Urinary bladder (tissue), 4 donors: ENCODE data around the gene OR51B6. TPM values are rescaled to one million over a fixed set of nuclear protein-coding genes. Genes with fewer than 3 reads are reported as not detected.
"Not testable (repeated sequence)": the region's sequence is repeated elsewhere in the genome, so short reads cannot be mapped to it uniquely, and the experiment has no call there.

Experiments used
- DNase-seq: peaks from one replicate; pipeline ENCODE4 v3.0.0-alpha.2; 2015; ENCODE audit errors: extremely low spot score
- H3K27ac ChIP-seq: one replicate; pipeline ENCODE4 v1.5.1; 2013; ENCODE audit warnings: low read depth, mild to moderate bottlenecking, moderate library complexity
- H3K36me3 ChIP-seq: one replicate; pipeline ENCODE4 v1.6.1; 2013; ENCODE audit warnings: mild to moderate bottlenecking, moderate library complexity; ENCODE audit not compliant: insufficient read depth
- H3K4me1 ChIP-seq: one replicate; pipeline ENCODE4 v1.6.1; 2013; ENCODE audit warnings: mild to moderate bottlenecking, moderate library complexity; ENCODE audit not compliant: insufficient read depth
- H3K4me3 ChIP-seq: one replicate; pipeline ENCODE4 v1.5.1; 2013; ENCODE audit warnings: low read depth, low read length
- WGBS: extraction: QIAGEN DNeasy Blood & Tissue Kit; methylation state at CpG from one replicate; pipeline ENCODE4 v1.1.7; 2013; 5-methylcytosine and 5-hydroxymethylcytosine counted together
- polyA plus RNA-seq: library from polyadenylated mRNA; stranded (reverse); fragments of 200-250 nt; gene quantifications from one replicate; pipeline ENCODE4 v1.2.3, GENCODE V29; 2013
- total RNA-seq: library from RNA; depleted of rRNA; stranded (reverse); fragments of >200 nt; gene quantifications from one replicate; pipeline ENCODE4 v1.2.3, GENCODE V29; 2014
- donor health status: healthy with polysubstance abuse.
- donor health status: healthy.

The OR51B6 gene
- total and polyA plus RNA-seq, 2 donors: not detected

DNA sequence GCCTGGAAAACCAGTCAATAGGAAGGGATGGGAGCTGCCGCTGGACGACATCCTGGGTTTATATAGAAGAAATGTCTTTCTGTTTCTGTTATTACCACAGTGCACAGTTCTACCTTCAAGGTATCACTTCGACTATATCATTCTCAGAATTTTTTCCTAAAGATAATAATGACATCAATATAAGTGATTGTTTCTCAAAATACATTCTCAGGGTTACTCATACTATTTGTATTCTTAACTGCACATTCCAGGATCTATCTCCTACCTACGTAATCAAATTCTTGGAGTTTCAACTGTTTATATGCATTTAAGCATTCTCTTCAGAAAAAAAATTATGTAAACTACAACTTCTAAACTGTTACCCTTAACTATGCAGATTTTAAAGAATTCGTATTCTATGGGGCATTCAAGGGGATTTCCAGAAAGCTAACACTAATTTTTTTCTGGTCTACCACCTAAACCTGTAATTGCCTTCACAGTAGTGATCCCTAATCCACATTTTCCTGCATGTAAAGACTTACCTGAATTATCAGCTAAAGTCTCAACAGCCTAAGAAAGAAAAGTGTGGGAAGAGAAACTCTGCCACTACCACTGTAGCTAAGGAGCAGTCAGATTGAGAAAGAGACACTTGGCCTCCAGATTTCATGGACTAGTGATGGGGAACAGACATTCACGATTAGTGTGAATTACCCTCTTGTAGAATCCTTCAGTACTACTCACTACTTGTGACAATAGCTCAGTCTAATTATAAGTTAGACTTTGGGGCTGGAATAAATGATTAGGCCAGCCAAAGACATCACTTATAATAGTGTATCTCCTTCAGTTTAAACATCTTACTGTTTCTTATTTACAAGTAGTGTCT lies 7.6 kb upstream of the OR51B6 start, which contains the start of gene OR51B5:
TSS of gene OR51B5 (minus strand) at position 51 of the 862 bp plus-strand sequence. CDS start at position 51, 0 bp downstream.
- DNase-seq: no peak
- H3K4me3 ChIP-seq: no peak within 1 kb of the TSS
- H3K27ac ChIP-seq: no peak within 1 kb of the TSS
- no peaks in the 10 kb centered on the region for H3K4me1 ChIP-seq
- WGBS: 76% methylated on average over 6 of the region's 6 CpGs
- H3K36me3 ChIP-seq: no peaks in the 10 kb centered on the region

DNA sequence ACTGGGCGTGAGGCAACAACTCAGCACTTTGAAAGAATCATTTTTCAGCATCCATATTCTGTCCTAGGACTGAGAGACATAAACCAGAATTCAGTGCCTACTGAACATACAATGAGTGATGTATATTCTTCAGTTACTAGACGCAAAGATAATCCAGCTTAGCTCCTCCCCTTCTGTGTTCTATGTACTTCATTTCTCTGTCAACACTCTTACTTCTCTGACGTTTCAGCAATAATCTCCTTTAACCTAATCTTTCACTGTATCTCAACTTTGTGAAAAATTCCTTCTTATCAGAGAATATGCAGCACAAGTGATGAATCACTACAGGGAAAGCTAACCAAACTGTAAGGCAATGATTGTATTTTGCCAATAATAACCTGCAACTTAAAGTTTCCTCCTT lies 5.5 kb upstream of the OR51B6 start:
- H3K4me1 ChIP-seq: no peaks in the 10 kb centered on the region
- no peaks in the 10 kb centered on the region for H3K36me3 ChIP-seq
- no peak for DNase-seq
- H3K27ac ChIP-seq: no peak overlapping the region
- 46% methylated on average over 3 of the region's 3 CpGs for WGBS
- no peak overlapping the region for H3K4me3 ChIP-seq

DNA sequence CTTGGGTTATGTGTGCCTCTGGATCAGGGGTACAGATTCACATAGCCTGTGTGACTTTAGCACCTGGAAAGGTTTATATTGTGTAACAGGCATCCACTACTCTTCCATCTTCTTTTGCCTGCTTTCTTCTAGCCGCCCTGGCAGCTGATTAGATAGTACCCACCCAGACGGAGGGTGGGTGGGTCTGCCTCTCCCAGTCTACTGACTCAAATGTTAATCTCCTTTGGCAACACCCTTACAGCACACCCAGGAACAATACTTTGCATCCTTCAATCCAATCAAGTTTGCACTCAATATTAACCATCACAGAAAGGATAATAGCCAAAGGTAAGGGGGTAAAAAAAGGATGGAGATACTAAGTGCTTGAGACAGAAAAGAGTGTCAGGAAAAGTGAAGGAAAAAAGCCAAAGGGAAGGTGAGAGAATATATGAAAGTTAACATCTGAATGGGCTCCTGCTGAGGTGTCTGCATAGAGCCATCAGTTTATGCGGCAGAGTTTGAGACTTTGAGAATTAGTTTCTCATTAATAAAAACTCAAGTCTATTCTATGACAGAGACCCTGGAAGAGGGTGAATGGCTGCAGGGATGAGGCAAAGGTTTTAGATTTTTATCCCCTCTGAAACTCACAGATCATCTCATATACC lies 2.6 kb upstream of the OR51B6 start:
- no peaks in the 10 kb centered on the region for H3K4me1 ChIP-seq
- H3K4me3 ChIP-seq: no peak overlapping the region
- no peaks in the 10 kb centered on the region for H3K36me3 ChIP-seq
- H3K27ac ChIP-seq: no peak overlapping the region
- no peak for DNase-seq
- WGBS: 38% methylated on average over 3 of the region's 3 CpGs

DNA sequence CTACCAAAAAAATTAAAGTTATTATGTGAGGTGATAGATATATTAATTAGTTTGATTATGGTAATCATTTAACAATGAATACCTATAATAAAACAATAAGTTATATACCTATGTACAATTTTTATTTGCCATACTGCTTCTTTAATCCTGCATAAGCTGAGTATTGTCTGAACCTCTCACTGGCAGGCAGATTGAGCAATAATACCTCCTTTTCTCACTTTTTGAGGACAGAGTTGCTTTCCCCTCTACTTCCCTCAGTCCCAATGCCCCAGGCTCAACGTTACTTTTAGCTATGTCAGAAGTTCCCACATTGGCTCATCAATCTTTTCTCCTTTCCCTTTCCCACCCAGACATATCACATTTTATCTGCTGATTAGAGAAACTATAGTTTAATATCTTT lies 1.8 kb upstream of the OR51B6 start:
- no peak overlapping the region for H3K27ac ChIP-seq
- H3K4me3 ChIP-seq: no peak overlapping the region
- no peaks in the 10 kb centered on the region for H3K36me3 ChIP-seq
- no peak for DNase-seq
- 37% methylated on average over 1 of the region's 1 CpG for WGBS
- no peaks in the 10 kb centered on the region for H3K4me1 ChIP-seq

DNA sequence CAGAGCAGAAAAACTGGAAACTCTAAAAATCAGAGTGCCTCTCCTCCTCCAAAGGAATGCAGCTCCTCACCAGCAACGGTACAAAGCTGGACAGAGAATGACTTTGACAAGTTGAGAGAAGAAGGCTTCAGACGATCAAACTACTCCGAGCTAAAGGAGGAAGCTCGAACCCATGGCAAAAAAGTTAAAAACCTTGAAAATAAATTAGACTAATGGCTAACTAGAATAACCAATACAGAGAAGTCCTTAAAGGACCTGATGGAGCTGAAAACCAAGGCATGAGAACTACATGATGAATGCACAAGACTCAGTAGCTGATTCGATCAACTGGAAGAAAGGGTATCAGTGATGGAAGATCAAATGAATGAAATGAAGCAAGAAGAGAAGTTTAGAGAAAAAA lies 4.7 kb downstream of the OR51B6 start:
- not testable (repeated sequence) for H3K27ac ChIP-seq, H3K4me3 ChIP-seq, H3K36me3 ChIP-seq, DNase-seq, H3K4me1 ChIP-seq
- WGBS: 79% methylated on average over 3 of the region's 5 CpGs

DNA sequence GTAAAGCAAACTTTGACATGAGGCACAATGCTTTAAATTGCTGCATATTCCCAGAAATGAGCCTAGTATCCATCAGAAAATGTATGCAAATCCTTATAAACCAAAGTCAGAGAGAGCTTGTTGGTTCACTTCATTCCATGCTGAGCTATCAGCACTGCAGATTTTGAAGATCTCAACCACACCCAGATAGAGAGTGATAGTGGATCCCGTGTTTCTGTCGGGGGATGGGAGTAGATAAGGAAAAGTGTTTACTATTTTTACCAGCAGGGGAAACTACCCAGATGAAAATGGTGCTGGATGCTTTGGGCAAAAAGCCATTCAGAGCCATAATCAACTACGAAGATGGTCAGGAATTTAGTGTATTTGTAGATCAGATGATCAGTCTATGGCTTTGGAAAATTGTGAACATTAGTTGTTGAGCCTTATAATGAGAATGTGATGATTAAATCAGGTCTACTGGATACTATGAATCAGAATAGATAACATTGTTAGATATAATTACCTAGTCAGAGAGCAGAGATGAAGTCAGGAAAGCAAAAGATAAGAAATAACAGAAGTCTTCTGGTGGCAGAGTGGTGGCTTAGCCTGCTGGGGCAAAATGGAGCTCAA lies 10.8 kb downstream of the OR51B6 start:
- no peak overlapping the region for H3K27ac ChIP-seq
- DNase-seq: no peak
- no peaks in the 10 kb centered on the region for H3K4me1 ChIP-seq
- 51% methylated on average over 3 of the region's 3 CpGs for WGBS
- H3K36me3 ChIP-seq: no peaks in the 10 kb centered on the region
- H3K4me3 ChIP-seq: no peak overlapping the region

DNA sequence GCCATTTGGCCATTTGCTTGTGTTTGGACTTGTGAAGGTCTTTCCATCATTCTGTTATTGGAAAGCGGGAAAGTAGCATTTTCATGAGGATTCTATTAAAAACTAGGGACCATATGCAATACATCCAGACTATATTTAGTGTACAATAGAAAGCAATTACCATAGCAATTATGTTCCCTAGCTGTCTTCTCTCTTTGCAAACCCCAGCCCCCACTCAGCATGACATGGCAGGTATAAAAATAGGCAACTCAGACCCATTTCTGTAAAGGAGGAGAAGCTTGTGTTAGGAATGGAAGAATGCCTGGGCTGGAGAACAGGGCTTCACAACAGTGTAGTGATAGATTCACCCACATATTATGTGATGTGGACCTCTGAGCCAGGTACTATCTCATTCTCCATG lies 12.4 kb downstream of the OR51B6 start:
- H3K27ac ChIP-seq: no peak overlapping the region
- WGBS: 89% methylated on average over 1 of the region's 1 CpG
- no peaks in the 10 kb centered on the region for H3K4me1 ChIP-seq
- no peak for DNase-seq
- no peaks in the 10 kb centered on the region for H3K36me3 ChIP-seq
- H3K4me3 ChIP-seq: no peak overlapping the region

DNA sequence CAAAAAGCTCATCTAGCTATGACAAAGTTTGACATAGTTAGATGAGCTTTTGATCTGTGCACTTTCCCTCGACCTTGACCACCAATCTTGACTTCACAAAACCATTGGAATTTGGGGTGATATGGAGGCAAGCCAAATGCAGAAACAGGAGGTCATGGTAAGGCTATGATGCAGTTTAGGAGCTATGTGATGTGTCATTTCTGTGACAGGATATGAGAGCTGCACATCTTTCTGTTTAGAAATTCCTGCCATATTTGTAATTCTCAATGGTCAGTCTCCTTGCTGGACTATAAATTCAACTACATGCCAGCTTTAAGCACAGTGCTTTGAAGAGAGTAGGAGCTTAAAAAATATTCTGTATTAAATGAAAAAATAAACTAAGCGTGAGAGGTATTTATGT lies 12.9 kb downstream of the OR51B6 start:
- H3K4me1 ChIP-seq: no peaks in the 10 kb centered on the region
- no peak overlapping the region for H3K4me3 ChIP-seq
- 26% methylated on average over 1 of the region's 2 CpGs for WGBS
- DNase-seq: no peak
- no peak overlapping the region for H3K27ac ChIP-seq
- H3K36me3 ChIP-seq: no peaks in the 10 kb centered on the region

DNA sequence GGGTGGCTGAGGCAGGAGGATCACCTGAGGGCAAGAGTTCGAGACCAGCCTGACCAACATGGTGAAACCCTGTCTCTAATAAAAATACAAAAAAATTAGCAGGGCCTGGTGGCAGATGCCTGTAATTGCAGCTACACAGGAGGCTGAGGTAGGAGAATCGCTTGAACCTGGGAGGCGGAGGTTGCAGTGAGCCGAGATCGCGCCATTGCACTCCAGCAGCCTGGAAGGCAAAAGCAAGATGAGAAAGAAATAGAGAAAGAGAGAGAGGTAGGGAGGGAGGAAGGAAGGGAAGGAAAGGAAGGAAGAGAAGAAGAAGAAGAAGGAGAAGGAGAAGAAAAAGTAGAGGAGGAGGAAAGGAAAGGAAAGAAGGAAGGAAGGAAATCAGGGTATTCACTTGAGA lies 15.1 kb downstream of the OR51B6 start:
- not testable (repeated sequence) for H3K4me1 ChIP-seq, H3K36me3 ChIP-seq
- 77% methylated on average over 6 of the region's 6 CpGs for WGBS

DNA sequence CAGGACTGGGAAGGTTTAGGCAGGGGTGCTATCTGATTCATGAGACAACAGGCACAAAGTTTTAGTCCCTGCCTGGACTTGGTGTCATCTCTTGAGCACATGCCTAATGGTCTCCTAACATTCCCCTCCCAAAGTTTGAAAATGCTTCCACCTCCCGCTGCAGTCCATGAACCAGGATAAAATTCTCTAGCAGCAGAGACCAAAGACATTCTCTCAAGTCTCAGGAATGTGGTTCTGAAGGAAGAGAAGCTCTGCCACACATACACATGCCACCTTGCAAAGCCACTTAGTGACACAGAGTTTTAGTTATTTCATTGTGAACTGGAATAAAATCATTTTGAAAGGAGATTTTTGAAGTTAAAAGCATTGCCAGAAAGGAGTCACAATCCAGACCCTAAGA lies 15.5 kb downstream of the OR51B6 start:
- Histone ChIP-seq H3K27ac (no peak overlapping the region), H3K4me3 (no peak overlapping the region), H3K4me1 (no peaks in the 10 kb centered on the region), H3K36me3 (no peaks in the 10 kb centered on the region)
- WGBS: 0% methylated on average over 1 of the region's 1 CpG
- DNase-seq: no peak

More for the DNA sequence above, 15.1 kb downstream of the OR51B6 start:
- not testable (repeated sequence) for H3K27ac ChIP-seq, H3K4me3 ChIP-seq, DNase-seq

DNA sequence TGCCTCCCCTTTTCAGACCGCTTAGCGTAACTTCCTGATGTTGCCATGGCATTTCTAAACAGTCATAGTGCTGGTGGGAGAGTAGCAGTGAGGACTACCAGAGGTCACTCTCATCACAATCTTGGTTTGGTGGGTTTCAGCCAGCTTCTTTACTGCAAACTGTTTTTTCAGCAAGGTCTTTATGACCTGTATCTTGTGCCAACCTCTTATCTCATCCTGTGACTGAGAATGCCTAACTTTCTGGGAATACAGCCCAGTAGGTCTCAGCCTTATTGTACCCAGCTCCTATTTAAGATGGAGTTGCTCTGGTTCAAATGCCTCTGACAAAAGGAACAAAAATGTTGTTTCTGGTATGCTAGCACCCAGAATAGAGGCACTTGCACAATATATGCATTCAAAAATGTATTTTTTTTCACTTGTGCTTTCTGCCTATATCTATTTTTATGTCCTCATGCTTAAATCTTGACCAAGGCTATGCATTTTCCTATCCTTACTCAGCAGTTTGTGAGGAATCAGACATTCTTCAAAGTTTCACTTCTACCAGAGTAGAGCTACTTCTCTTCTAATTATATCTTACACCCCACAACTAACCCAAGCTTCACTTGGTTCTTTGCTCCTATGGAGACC lies 16.3 kb downstream of the OR51B6 start:
- DNase-seq: no peak
- Histone ChIP-seq H3K36me3 (no peaks in the 10 kb centered on the region), H3K4me1 (no peaks in the 10 kb centered on the region), H3K27ac (no peak overlapping the region), H3K4me3 (no peak overlapping the region)
- 20% methylated on average over 2 of the region's 2 CpGs for WGBS

DNA sequence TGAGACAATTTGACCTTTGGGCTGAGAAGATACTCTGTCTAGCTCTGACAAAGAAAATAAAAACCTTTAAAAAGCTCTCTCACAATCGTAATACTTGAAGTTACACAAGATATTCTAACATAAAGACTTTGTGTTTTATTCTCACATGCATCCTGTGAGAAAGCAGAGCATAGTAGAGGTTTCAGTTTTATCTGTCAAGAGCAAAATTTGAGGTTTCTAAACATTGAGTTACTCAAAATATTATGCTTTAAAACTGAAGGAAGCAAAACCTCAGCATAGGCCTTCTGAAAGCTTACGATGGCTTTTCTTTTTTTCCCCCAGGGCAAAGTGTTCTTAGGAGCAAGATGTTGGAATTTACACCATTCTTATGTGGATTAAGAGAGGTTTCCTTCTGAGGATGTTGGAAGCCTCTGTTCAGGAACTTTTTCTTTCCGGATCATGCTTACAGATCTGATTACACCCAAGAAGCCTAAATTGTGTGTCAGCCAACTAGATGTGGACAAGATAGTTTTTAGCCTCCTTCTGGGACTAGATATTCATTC lies 17.3 kb downstream of the OR51B6 start:
- 34% methylated on average over 3 of the region's 3 CpGs for WGBS
- Histone ChIP-seq H3K4me3 (no peak overlapping the region), H3K36me3 (no peaks in the 10 kb centered on the region), H3K4me1 (no peaks in the 10 kb centered on the region), H3K27ac (no peak overlapping the region)
- no peak for DNase-seq

DNA sequence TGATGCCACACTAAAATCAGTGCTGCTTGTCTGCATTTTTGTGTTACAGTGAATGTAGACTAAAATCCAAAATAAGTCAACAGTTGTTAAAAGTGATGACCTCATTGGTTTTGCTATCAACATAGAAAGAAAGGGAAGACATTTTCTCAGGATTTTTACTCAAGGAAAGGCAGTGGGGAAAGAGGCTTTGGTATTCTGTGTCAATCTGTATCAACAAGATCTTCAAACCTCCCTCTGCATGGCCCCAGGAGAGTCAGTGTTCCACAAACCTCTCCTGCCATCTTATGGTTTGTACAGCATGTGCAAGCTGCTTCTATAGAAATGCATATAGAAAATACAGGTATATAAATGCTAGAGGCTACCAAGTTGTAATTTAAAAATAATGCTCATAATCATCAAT lies 18.5 kb downstream of the OR51B6 start:
- DNase-seq: no peak
- Histone ChIP-seq H3K4me3 (no peak overlapping the region), H3K4me1 (no peaks in the 10 kb centered on the region), H3K36me3 (no peaks in the 10 kb centered on the region), H3K27ac (no peak overlapping the region)
